ENCODE results near the gene USP21.

DNA sequence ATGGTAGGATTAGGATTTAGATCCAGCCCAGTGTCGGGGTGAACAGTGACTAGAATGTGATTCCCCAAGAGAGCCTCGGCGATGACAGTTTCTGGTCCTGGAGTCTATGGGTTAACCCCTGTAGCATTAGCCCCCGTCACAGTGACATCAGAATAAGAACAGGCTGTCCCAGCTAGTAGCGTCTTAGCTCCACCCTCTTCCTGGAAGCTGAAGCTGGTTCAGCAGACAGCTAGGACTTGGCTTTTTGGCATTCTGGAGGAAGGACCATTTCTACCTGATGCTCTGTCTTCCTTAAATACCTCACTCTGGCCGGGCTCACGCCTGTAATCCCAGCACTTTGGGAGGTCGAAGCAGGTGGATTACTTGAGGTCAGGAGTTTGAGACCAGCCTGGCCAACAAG lies 47.9 kb downstream of the USP21 start:
- TF ChIP-seq, protein P1, sequence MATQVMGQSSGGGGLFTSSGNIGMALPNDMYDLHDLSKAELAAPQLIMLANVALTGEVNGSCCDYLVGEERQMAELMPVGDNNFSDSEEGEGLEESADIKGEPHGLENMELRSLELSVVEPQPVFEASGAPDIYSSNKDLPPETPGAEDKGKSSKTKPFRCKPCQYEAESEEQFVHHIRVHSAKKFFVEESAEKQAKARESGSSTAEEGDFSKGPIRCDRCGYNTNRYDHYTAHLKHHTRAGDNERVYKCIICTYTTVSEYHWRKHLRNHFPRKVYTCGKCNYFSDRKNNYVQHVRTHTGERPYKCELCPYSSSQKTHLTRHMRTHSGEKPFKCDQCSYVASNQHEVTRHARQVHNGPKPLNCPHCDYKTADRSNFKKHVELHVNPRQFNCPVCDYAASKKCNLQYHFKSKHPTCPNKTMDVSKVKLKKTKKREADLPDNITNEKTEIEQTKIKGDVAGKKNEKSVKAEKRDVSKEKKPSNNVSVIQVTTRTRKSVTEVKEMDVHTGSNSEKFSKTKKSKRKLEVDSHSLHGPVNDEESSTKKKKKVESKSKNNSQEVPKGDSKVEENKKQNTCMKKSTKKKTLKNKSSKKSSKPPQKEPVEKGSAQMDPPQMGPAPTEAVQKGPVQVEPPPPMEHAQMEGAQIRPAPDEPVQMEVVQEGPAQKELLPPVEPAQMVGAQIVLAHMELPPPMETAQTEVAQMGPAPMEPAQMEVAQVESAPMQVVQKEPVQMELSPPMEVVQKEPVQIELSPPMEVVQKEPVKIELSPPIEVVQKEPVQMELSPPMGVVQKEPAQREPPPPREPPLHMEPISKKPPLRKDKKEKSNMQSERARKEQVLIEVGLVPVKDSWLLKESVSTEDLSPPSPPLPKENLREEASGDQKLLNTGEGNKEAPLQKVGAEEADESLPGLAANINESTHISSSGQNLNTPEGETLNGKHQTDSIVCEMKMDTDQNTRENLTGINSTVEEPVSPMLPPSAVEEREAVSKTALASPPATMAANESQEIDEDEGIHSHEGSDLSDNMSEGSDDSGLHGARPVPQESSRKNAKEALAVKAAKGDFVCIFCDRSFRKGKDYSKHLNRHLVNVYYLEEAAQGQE (IDR thresholded peaks at IDR 0.05; ENCODE audit: low read depth): no peak
- TF ChIP-seq TEAD4 (IDR thresholded peaks at IDR 0.05) (no peak), YY1 (IDR thresholded peaks at IDR 0.05; ENCODE audit: low read depth) (no peak), TAF1 (IDR thresholded peaks at IDR 0.05; ENCODE audit: low read depth) (no peak)

Measured in Ishikawa (cell line).